Endothelial cell of umbilical vein (primary cell): ENCODE data around the gene OLFML2A. TPM values are rescaled to one million over a fixed set of nuclear protein-coding genes. Genes with fewer than 3 reads are reported as not detected.

Experiments
- BruUV-seq: library from RNA; stranded (reverse); fragments of 400-500 nt; replicated peaks from 2 replicates; lab custom pipeline; 2021; lab: Mats Ljungman, UMichigan
- CTCF ChIA-PET: fragments of 300-600, 350-600 bp; sonication (Branson Sonifier 250); formaldehyde crosslinking; loops from one replicate; lab custom pipeline; 2021; ENCODE audit warnings: antibody characterized with exemption, inconsistent platforms; lab: Charles Lee
- POLR2A ChIA-PET: fragments of 300-600, 350-600 bp; sonication (Branson Sonifier 250); formaldehyde crosslinking; loops from one replicate; lab custom pipeline; 2021; ENCODE audit warnings: antibody characterized with exemption, inconsistent platforms; lab: Charles Lee
- DNase-seq: peaks from one replicate; pipeline ENCODE4 v3.0.0-alpha.2; 2011; ENCODE audit warnings: low read depth, low spot score
- FAIRE-seq: peaks from 2 replicates; lab custom pipeline; 2011; peaks lifted over from hg19 to GRCh38; lab: Jason Lieb, UNC
- H2AFZ ChIP-seq: 2 replicates; pipeline ENCODE4 v1.6.0; 2012; ENCODE audit warnings: low read depth, low read length, control low read depth, inconsistent platforms
- H3K27ac ChIP-seq: 2 replicates; pipeline ENCODE4 v1.5.1; 2011; ENCODE audit warnings: low read depth, mild to moderate bottlenecking, control low read depth, low read length, moderate library complexity; ENCODE audit not compliant: insufficient read depth
- H3K27me3 ChIP-seq, 2 experiments: 2 replicates each; pipeline versions ENCODE4 v1.6.0 to v1.6.1; 2011; ENCODE audit warnings: low read length in 2 of 2, mixed read lengths in 1 of 2; ENCODE audit not compliant: control insufficient read depth in 2 of 2, insufficient read depth in 2 of 2
- H3K36me3 ChIP-seq, 2 experiments: 2 replicates in 1 of 2; 3 replicates in 1 of 2; pipeline ENCODE4 v1.5.1; 2011; ENCODE audit warnings: low read length in 2 of 2, mild to moderate bottlenecking in 1 of 2, moderate library complexity in 1 of 2; ENCODE audit not compliant: control insufficient read depth in 2 of 2, insufficient read depth in 2 of 2; ENCODE audit errors: extremely low read depth in 1 of 2
- H3K4me1 ChIP-seq: 3 replicates; pipeline ENCODE4 v1.5.1; 2011; ENCODE audit warnings: mild to moderate bottlenecking, low read length; ENCODE audit not compliant: control insufficient read depth, insufficient read depth; ENCODE audit errors: extremely low read depth
- H3K4me2 ChIP-seq: 2 replicates; pipeline ENCODE4 v1.6.1; 2011; ENCODE audit warnings: low read length, control low read depth, mixed read lengths; ENCODE audit not compliant: insufficient read depth
- H3K4me3 ChIP-seq, 3 experiments: fragments of 200-600 bp in 1 of 3; sonication (generic), shearing (Covaris generic) in 1 of 3; replicated peaks in 1 of 3; 2 replicates each; pipeline ENCODE4 v1.5.1; 2011 to 2016; ENCODE audit warnings: control low read depth in 3 of 3, low read length in 3 of 3, mild to moderate bottlenecking in 2 of 3, inconsistent platforms in 1 of 3, low read depth in 1 of 3, moderate library complexity in 1 of 3; ENCODE audit not compliant: insufficient read depth in 1 of 3
- H3K79me2 ChIP-seq: 2 replicates; pipeline ENCODE4 v1.6.0; 2012; ENCODE audit warnings: low read length, inconsistent platforms; ENCODE audit not compliant: control insufficient read depth, insufficient read depth
- H3K9ac ChIP-seq: replicated peaks from 2 replicates; pipeline ENCODE3; 2011; ENCODE audit warnings: low read length, control low read depth; ENCODE audit not compliant: insufficient read depth; ENCODE audit errors: extremely low read depth
- H3K9me1 ChIP-seq: replicated peaks from 3 replicates; pipeline ENCODE4 v1.6.0; 2011; ENCODE audit warnings: mild to moderate bottlenecking, low read length; ENCODE audit not compliant: control insufficient read depth, insufficient read depth; ENCODE audit errors: extremely low read depth
- H3K9me3 ChIP-seq: replicated peaks from 2 replicates; pipeline ENCODE4 v1.5.1; 2012; ENCODE audit warnings: low read length, inconsistent platforms; ENCODE audit not compliant: control insufficient read depth, insufficient read depth
- H4K20me1 ChIP-seq: replicated peaks from 2 replicates; pipeline ENCODE3; 2011; ENCODE audit warnings: mild to moderate bottlenecking, low read length; ENCODE audit not compliant: control insufficient read depth, insufficient read depth; ENCODE audit errors: extremely low read depth
- FOS ChIP-seq: IDR thresholded peaks from 2 replicates; pipeline ENCODE4 v1.6.1; 2011; ENCODE audit warnings: mild to moderate bottlenecking, low read length, moderate library complexity, borderline replicate concordance; ENCODE audit not compliant: insufficient read depth
- POLR2A ChIP-seq: IDR thresholded peaks from 2 replicates; pipeline ENCODE4 v1.6.1; 2012; ENCODE audit warnings: low read depth, mild to moderate bottlenecking, control low read depth, low read length
- dilution Hi-C: fragments of 300-500 bp; cut with MboI; formaldehyde crosslinking; loops from one replicate; pipeline ENCODE4 v1.15.0; 2019; ENCODE audit warnings: low sequenced_read_pairs; ENCODE audit not compliant: extremely low pct_ligation_motif_present
- intact Hi-C: fragments of 100-400 bp; cut with micrococcal nuclease; formaldehyde crosslinking; loops from one replicate; pipeline ENCODE4 v1.10.0; 2022
- polyA plus RNA-seq, 4 experiments: library from polyadenylated mRNA; depleted of rRNA in 3 of 4; stranded (reverse) in 3 of 4; unstranded in 1 of 4; fragments of >200 nt; gene quantifications; 2 replicates each; pipeline versions ENCODE4 v1.2.1 to v1.2.3, GENCODE V29; 2011 to 2012; ENCODE audit warnings: missing spikeins in 1 of 4
- total RNA-seq: library from RNA; stranded (reverse); gene quantifications from 2 replicates; pipeline ENCODE4 v1.2.3, GENCODE V29; 2021
- TF ChIP-seq, protein P1 (sequence below): IDR thresholded peaks from 2 replicates; pipeline ENCODE4 v1.6.1; 2011; ENCODE audit not compliant: insufficient read depth, insufficient read length
- TF ChIP-seq, protein P2 (sequence below), 2 donors: IDR thresholded peaks; 1 replicate in 1 of 2; 2 replicates in 1 of 2; pipeline ENCODE4 v1.5.1; 2011; ENCODE audit warnings: low read length in 2 of 2, mild to moderate bottlenecking in 2 of 2, moderate library complexity in 2 of 2, control low read depth in 1 of 2, inconsistent platforms in 1 of 2, low read depth in 1 of 2; ENCODE audit not compliant: insufficient read depth in 1 of 2; ENCODE audit errors: extremely low read depth in 1 of 2

The OLFML2A gene
- total and polyA plus RNA-seq, 2 donors (not counting 3 experiments of a cell fraction or from before 2014, with no cell fraction given): 0.92 to 1.1 TPM

DNA sequence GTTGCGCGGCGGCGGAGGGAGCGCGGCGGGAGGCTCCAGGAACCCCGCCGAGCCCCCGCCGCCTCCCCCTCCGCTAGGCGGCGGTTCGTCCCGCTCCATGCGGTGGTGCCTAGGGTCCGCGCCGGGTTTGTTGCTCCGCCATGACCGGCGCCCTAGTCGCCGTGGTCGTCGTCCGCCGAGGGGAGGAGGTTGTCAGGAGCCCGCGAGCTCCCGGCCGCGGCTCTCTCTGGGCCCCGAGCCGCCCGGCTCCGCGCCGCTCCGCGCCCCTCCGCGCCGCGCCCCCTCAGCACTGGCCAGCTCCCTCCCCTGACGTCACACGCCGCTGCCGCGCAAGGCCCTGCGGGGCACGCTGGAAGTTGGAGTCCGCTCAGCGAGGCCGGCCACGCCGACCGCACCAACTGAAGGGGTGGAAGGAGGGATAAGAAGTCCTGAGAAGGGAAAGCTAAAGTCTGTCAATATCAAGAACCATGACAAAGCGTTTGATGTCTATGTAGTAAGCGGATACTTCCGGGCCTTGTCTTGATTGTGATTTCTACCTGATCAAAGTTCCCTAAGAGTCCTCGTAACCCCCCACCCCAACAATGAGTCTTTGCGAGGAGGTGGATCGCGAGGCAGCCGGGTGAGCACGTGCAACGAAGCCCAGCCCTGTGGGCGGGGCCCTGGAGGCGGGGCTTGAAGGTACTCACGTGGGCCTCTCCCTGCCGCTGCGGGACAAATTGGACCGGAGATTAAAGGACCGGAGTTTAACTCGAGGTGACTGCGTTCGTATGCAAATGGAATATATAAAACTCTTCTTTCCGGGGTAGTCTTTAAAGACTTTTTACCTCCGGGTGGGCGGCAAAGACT is 5.7 kb upstream of the OLFML2A start, which contains the start of gene NR6A1:
TSS of gene NR6A1 (minus strand) at position 291 of the 846 bp plus-strand sequence.
- no peaks in the 10 kb centered on the region for H3K9me3 ChIP-seq
- peak within 1 kb of the TSS; percentile 67 for H3K9ac ChIP-seq
- H3K36me3 ChIP-seq: no peaks in the 10 kb centered on the region
- H2AFZ ChIP-seq: peak within 1 kb of the TSS; percentile 85
- H3K9me1 ChIP-seq: no peaks in the 10 kb centered on the region
- TF ChIP-seq, protein P1, sequence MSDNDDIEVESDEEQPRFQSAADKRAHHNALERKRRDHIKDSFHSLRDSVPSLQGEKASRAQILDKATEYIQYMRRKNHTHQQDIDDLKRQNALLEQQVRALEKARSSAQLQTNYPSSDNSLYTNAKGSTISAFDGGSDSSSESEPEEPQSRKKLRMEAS: peak; percentile 97
- TF ChIP-seq FOS (peak; percentile 21), POLR2A (no peak)
- TF ChIP-seq, protein P2, sequence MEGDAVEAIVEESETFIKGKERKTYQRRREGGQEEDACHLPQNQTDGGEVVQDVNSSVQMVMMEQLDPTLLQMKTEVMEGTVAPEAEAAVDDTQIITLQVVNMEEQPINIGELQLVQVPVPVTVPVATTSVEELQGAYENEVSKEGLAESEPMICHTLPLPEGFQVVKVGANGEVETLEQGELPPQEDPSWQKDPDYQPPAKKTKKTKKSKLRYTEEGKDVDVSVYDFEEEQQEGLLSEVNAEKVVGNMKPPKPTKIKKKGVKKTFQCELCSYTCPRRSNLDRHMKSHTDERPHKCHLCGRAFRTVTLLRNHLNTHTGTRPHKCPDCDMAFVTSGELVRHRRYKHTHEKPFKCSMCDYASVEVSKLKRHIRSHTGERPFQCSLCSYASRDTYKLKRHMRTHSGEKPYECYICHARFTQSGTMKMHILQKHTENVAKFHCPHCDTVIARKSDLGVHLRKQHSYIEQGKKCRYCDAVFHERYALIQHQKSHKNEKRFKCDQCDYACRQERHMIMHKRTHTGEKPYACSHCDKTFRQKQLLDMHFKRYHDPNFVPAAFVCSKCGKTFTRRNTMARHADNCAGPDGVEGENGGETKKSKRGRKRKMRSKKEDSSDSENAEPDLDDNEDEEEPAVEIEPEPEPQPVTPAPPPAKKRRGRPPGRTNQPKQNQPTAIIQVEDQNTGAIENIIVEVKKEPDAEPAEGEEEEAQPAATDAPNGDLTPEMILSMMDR (IDR thresholded peaks at IDR 0.05; ENCODE audit: extremely low read depth in 1 of 2, insufficient read depth in 1 of 2, low read depth in 1 of 2, low read length in 2 of 2): peak; percentile 26 to 36
- no TSS peak for BruUV-seq
- intact Hi-C loops (loop anchor here (1.0 to 5.0 kb wide), 2 partner anchors 112 to 471 kb away; partner anchors contain the start of gene HSPA5), dilution Hi-C loops (no loop called here)
- DNase-seq (peak; percentile 96), FAIRE-seq (peak; percentile 92)
- H3K27me3 ChIP-seq: peaks cover 36 to 42% of the 10 kb centered on the region in 2 experiments
- H4K20me1 ChIP-seq: peaks cover 2% of the 10 kb centered on the region
- H3K27ac ChIP-seq: peak within 1 kb of the TSS; percentile 69
- no peaks in the 10 kb centered on the region for H3K79me2 ChIP-seq
- ChIA-PET CTCF (interaction anchor here (0.6 to 11.2 kb wide), 24 partner anchors 7 to 609 kb away, joined by 3 to 967 read pairs (median 6); partner anchors contain the start of genes ARPC5L, RPL35, SCAI and WDR38), POLR2A (interaction anchor here (0.6 to 1.1 kb wide), 2 partner anchors 82 to 90 kb away, joined by 3 to 4 read pairs; partner anchors contain the start of gene WDR38)
- H3K4me3 ChIP-seq: peak within 1 kb of the TSS; percentile 29 to 62 (median 54)
- H3K4me2 ChIP-seq: peak within 1 kb of the TSS; percentile 77
- H3K4me1 ChIP-seq: peaks cover 10% of the 10 kb centered on the region
